GM21529 (cell line): ENCODE results near the gene ZNF747.

Source experiments
- ATAC-seq: cut with Tn5 transposase; IDR thresholded peaks from one replicate; pipeline ENCODE4 v1.9.1; 2021; ENCODE audit not compliant: unreplicated experiment

Gene ZNF747

GRCh38 chr16:30534368-30535105, at the start of gene ZNF747:
ZNF747 (minus strand) TSS chr16:30534858; CDS start chr16:30534679, 179 bp downstream.
- peak; percentile 50 for ATAC-seq

- no peak for ATAC-seq
Measured at GRCh38 chr16:30582611-30583340, 48.1 kb upstream of the ZNF747 start.

- no peak for ATAC-seq
Measured at GRCh38 chr16:30581457-30581856, 46.8 kb upstream of the ZNF747 start.

- ATAC-seq, result no peak
Measured at GRCh38 chr16:30574678-30575077, 40.0 kb upstream of the ZNF747 start.

GRCh38 chr16:30571445-30572322, 37.0 kb upstream of the ZNF747 start, which contains the start of gene ZNF688:
ZNF688 (minus strand) TSS chr16:30571714; CDS start chr16:30571629, 85 bp downstream.
- peak; percentile 72 for ATAC-seq

- no peak for ATAC-seq
Measured at GRCh38 chr16:30570636-30571444, 36.2 kb upstream of the ZNF747 start.

- ATAC-seq, result no peak
Measured at GRCh38 chr16:30569746-30570635, 35.3 kb upstream of the ZNF747 start.

GRCh38 chr16:30569281-30569680, 34.6 kb upstream of the ZNF747 start:
- ATAC-seq, result no peak

- ATAC-seq, result no peak
Measured at GRCh38 chr16:30567991-30568638, 33.5 kb upstream of the ZNF747 start.

GRCh38 chr16:30567160-30567990, 32.7 kb upstream of the ZNF747 start:
- no peak for ATAC-seq

- ATAC-seq, result no peak
Measured at GRCh38 chr16:30566531-30566930, 31.9 kb upstream of the ZNF747 start.

GRCh38 chr16:30565984-30566383, 31.3 kb upstream of the ZNF747 start:
- no peak for ATAC-seq

GRCh38 chr16:30565526-30565925, 30.9 kb upstream of the ZNF747 start:
- ATAC-seq, result no peak

- no peak for ATAC-seq
Measured at GRCh38 chr16:30562021-30562420, 27.4 kb upstream of the ZNF747 start.

GRCh38 chr16:30561089-30561816, 26.6 kb upstream of the ZNF747 start:
- ATAC-seq, result no peak

GRCh38 chr16:30559690-30560089, 25.0 kb upstream of the ZNF747 start:
- ATAC-seq, result no peak

- no peak for ATAC-seq
Measured at GRCh38 chr16:30558789-30559377, 24.2 kb upstream of the ZNF747 start.
